Upper lobe of left lung (tissue), 6 donors: ENCODE data around the gene PDGFRB. TPM values are rescaled to one million over a fixed set of nuclear protein-coding genes. Genes with fewer than 3 reads are reported as not detected.

ENCODE experiments used
- ATAC-seq, 2 donors: fragments of 200-7000 bp; cut with Tn5 transposase; one replicate each; pipeline ENCODE4 v1.9.1; 2022; ENCODE audit warnings: mild to moderate bottlenecking in 2 of 2, moderate library complexity in 2 of 2; ENCODE audit not compliant: low FRiP score in 2 of 2
- DNase-seq, 2 donors: peaks; one replicate each; pipeline ENCODE4 v3.0.0-alpha.2; 2019 to 2020
- H3K27ac ChIP-seq, 4 donors: fragments of 200-600 bp; sonication (generic); one replicate each; pipeline ENCODE4 v1.5.1; 2016 to 2019
- H3K27me3 ChIP-seq, 4 donors: fragments of 200-600 bp; sonication (generic); one replicate each; pipeline ENCODE4 v1.5.1; 2017 to 2019
- H3K36me3 ChIP-seq, 4 donors: fragments of 200-600 bp; sonication (generic); one replicate each; pipeline ENCODE4 v1.5.1; 2016 to 2019
- H3K4me1 ChIP-seq, 4 donors: fragments of 200-600 bp; sonication (generic); one replicate each; pipeline ENCODE4 v1.5.1; 2018 to 2019
- H3K4me3 ChIP-seq, 4 donors: fragments of 200-600 bp; sonication (generic); one replicate each; pipeline ENCODE4 v1.5.1; 2017 to 2019; ENCODE audit warnings: mild to moderate bottlenecking in 2 of 4, moderate library complexity in 1 of 4
- H3K9me3 ChIP-seq, 4 donors: fragments of 200-600 bp; sonication (generic); one replicate each; pipeline ENCODE4 v1.5.1; 2018 to 2019
- EP300 ChIP-seq, 4 donors: sonication (generic); formaldehyde crosslinking; IDR thresholded peaks; one replicate each; pipeline ENCODE4 v1.5.1; 2017; ENCODE audit warnings: antibody characterized with exemption in 4 of 4, control low read depth in 2 of 4
- POLR2A ChIP-seq, 4 donors: fragments of 450-650 bp; IDR thresholded peaks; one replicate each; pipeline ENCODE4 v1.5.1; 2016 to 2017; ENCODE audit warnings: antibody characterized with exemption in 4 of 4, mild to moderate bottlenecking in 2 of 4
- POLR2AphosphoS5 ChIP-seq, 2 donors: sonication (generic); formaldehyde crosslinking; IDR thresholded peaks; one replicate each; pipeline ENCODE4 v1.5.1; 2017; ENCODE audit warnings: antibody characterized with exemption in 2 of 2
- WGBS, 2 donors: methylation state at CpG; one replicate each; pipeline ENCODE4 v1.1.5; 2017 to 2018; 5-methylcytosine and 5-hydroxymethylcytosine counted together
- total RNA-seq, 6 donors: library from RNA; depleted of rRNA in 4 of 6; stranded (reverse); fragments of >200 nt in 4 of 6; gene quantifications; one replicate each; pipeline versions ENCODE4 v1.1.0 to v1.2.1, GENCODE V29; 2016 to 2021
- TF ChIP-seq, protein P1 (sequence below), 6 experiments: fragments of 450-650 bp in 4 of 6; fragments of 200-600 bp in 2 of 6; sonication (generic) in 2 of 6; IDR thresholded peaks; one replicate each; pipeline ENCODE4 v1.5.1; 2016 to 2019; ENCODE audit warnings: antibody characterized with exemption in 6 of 6
- donor health status: DM: no; HTN: no; CAD: no; lungs with moderate emphysema.
- donor health status: DM: no; HTN: yes; CAD: no; lungs with severe emphysema.

PDGFRB gene
- total RNA-seq, 6 donors from 2014 or later, result 26.6 to 155 (median 81.5) TPM

DNA sequence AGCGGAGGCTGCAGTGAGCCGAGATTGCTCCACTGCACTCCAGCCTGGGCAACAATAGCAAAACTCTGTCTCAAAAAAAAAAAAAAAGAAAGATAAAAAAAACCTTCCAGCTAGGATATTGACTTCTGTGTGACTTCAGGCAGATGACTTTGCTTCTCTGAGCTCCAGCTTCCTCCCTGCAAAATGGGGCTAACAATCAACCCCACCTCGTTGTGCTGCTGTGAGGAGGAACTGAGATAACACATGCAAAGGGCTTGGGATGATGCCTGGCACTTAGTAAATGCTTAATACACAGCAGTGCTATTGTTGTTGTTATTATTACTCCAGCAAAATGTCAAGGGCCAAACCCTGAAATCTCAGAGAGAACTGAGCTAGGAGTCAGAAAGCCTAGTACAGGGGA is 7.4 kb upstream of the PDGFRB start:
- H3K9me3 ChIP-seq, result no peaks in the 10 kb centered on the region
- peaks cover 0 to 17% (median 7%) of the 10 kb centered on the region in 4 donors for H3K27me3 ChIP-seq
- WGBS, 2 donors, result 70 to 72% methylated on average over 3 of the region's 3 CpGs
- no peaks in the 10 kb centered on the region for H3K36me3 ChIP-seq
- peak overlapping the region in 2 of 4 donors; percentile 10 to 56 for H3K27ac ChIP-seq
- H3K4me1 ChIP-seq, result peaks cover 0 to 16% (median 2%) of the 10 kb centered on the region in 4 donors
- DNase-seq, result no peak
- TF ChIP-seq, protein P1, sequence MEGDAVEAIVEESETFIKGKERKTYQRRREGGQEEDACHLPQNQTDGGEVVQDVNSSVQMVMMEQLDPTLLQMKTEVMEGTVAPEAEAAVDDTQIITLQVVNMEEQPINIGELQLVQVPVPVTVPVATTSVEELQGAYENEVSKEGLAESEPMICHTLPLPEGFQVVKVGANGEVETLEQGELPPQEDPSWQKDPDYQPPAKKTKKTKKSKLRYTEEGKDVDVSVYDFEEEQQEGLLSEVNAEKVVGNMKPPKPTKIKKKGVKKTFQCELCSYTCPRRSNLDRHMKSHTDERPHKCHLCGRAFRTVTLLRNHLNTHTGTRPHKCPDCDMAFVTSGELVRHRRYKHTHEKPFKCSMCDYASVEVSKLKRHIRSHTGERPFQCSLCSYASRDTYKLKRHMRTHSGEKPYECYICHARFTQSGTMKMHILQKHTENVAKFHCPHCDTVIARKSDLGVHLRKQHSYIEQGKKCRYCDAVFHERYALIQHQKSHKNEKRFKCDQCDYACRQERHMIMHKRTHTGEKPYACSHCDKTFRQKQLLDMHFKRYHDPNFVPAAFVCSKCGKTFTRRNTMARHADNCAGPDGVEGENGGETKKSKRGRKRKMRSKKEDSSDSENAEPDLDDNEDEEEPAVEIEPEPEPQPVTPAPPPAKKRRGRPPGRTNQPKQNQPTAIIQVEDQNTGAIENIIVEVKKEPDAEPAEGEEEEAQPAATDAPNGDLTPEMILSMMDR (IDR thresholded peaks at IDR 0.05), result no peak
- TF ChIP-seq EP300 (IDR thresholded peaks at IDR 0.05) (no peak), POLR2AphosphoS5 (IDR thresholded peaks at IDR 0.05) (no peak), POLR2A (IDR thresholded peaks at IDR 0.05) (no peak)
- ATAC-seq, result no peak
- H3K4me3 ChIP-seq, result no peak overlapping the region

DNA sequence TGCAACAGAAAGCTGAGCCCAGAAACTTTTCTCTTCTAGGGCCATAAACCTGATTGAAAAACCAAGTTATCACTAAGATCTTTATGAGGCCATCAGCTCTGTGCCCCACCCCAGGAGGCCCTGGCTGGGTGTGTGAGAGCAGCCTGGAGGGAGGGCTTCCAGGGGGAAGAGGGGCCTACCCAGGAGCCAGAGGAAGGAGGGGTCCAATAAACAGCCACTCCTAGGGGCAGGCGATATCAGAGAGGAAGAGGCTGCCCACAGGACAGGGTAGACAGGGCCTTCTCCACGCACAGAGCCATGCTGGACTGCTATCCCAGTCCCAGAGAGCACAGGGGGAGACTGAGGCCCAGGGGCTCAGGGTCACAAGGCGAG is 6.5 kb upstream of the PDGFRB start:
- DNase-seq (no peak), ATAC-seq (no peak)
- Histone ChIP-seq H3K9me3 (no peaks in the 10 kb centered on the region), H3K36me3 (no peaks in the 10 kb centered on the region), H3K27me3 (peaks cover 0 to 10% (median 5%) of the 10 kb centered on the region in 4 donors), H3K4me3 (no peak overlapping the region), H3K4me1 (peaks cover 0 to 15% (median 2%) of the 10 kb centered on the region in 4 donors), H3K27ac (peak overlapping the region in 3 of 4 donors; percentile 30 to 71 (median 42))
- TF ChIP-seq POLR2A (IDR thresholded peaks at IDR 0.05), result no peak
- WGBS, 2 donors, result 84 to 90% methylated on average over 2 of the region's 3 CpGs

DNA sequence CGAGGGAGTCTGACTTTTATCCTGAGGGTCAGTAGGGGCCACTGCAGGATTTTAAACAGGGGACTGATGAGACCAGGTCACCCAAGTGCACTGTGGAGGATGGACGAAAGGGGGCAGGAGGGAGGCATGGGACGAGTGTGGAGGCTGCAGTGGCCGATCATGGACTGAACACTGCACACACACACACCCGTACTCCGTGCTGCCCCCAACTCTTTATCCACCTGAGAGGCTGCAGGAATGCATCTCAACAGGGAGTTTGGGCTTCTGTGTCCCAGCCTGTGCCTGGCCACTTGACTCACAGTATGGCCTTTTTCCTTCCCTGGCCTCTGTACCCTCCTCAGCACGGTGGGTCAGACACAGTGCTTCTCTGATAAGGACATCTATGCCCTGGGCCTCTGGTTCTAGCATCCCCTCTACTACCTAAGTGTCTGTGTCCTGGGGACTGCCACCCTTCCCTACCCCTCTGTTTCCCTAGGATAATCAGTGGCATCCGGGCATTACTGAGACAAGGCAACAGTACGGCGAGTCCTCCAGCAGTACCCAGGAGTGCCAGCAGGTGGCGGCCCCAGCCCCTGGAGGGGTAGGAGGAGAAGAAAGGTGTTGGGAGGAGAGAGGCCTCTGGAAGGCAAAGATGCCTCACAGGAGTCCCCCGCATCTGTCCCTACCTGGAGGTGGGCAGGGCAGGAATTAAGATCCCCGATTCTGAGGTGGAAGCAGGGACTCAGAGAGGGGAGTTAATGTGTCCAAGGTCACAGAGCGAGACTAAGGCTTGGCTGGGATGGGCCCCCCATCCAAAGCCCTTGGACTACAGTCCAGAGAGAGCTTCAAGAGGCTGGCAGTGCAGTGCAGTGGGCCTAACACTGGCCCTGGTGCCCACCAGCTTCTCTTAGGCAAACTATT is 5.8 kb upstream of the PDGFRB start:
- ATAC-seq (peak; percentile 70 to 84), DNase-seq (peak; percentile 59 to 96)
- Histone ChIP-seq H3K36me3 (no peaks in the 10 kb centered on the region), H3K9me3 (no peaks in the 10 kb centered on the region), H3K27ac (peak overlapping the region in 3 of 4 donors; percentile 42 to 91 (median 71)), H3K4me3 (no peak overlapping the region), H3K4me1 (peaks cover 0 to 9% (median 2%) of the 10 kb centered on the region in 4 donors), H3K27me3 (peaks cover 0 to 4% (median 2%) of the 10 kb centered on the region in 4 donors)
- TF ChIP-seq, protein P1 (IDR thresholded peaks at IDR 0.05), result peak; percentile 82 to 92 (median 90)
- TF ChIP-seq POLR2AphosphoS5 (IDR thresholded peaks at IDR 0.05), result no peak
- WGBS, 2 donors, result 49% methylated on average over 14 of the region's 14 CpGs

DNA sequence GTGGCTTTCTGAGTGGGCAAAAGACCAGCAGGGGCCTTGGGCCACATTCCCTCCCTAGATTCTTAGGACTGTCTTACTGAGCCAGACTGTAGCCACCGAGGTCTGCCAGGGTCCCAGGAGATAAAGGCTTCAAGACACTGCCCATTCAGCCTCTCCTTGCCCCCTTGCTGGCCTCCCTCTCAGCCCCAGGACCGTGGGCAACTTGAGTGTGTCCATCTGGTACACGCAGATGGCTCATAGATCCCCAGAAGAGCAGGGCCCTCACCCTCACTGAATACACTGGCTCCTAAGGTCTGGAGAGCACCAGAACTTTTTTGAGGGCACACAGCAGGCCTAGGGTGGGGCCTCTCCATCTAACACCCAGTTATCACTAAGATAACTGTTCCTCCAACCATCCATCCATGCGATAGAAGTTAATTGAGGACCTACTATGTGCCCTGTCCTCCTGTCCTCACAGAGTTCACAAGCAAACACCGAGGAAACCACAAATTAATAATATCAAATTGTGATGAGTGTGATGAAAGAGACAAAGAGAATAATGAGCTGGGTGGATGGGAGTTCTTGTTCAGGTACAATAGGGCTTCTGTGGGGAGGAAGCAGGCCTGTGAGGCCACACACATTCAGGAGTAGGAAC is 4.9 kb upstream of the PDGFRB start:
- DNase-seq (no peak), ATAC-seq (no peak)
- Histone ChIP-seq H3K9me3 (no peaks in the 10 kb centered on the region), H3K36me3 (no peaks in the 10 kb centered on the region), H3K4me1 (peaks cover 7 to 18% (median 10%) of the 10 kb centered on the region in 4 donors), H3K4me3 (no peak overlapping the region), H3K27me3 (no peaks in the 10 kb centered on the region), H3K27ac (peak overlapping the region; percentile 60 to 91 (median 71))
- TF ChIP-seq POLR2A (IDR thresholded peaks at IDR 0.05), result no peak
- TF ChIP-seq, protein P1 (IDR thresholded peaks at IDR 0.05), result no peak
- no peak for TF ChIP-seq POLR2AphosphoS5 (IDR thresholded peaks at IDR 0.05)
- no peak for TF ChIP-seq EP300 (IDR thresholded peaks at IDR 0.05)
- whole genome bisulfite sequencing, 2 donors, result 78 to 83% methylated on average over 2 to 4 of the region's 5 CpGs

DNA sequence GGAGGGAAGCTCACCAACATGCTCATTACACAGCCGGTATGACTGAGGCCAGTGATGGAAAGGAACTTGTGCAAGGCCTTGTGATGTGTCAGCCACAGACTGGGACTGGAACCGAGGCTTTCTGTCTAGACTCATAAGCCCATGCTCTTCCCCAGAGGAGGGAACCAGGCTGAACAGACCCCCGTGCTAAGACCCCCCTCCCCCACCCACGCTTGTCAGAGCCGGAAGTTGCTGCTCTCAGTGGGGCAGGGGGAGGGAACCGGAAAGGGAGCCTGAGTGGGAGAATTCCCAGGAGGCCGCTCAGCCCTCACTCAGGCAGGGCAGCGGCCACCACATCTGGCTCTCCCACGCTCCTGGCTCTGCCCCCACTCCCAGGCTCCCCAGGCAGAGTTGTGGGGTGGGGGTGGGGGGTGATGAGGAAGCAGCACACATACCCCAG is 4.1 kb upstream of the PDGFRB start:
- peak in 1 of 2 donors; percentile 11 for ATAC-seq
- 28 to 44% methylated on average over 4 to 9 of the region's 9 CpGs for WGBS, 2 donors
- DNase-seq, result no peak
- Histone ChIP-seq H3K9me3 (no peaks in the 10 kb centered on the region), H3K36me3 (no peaks in the 10 kb centered on the region), H3K27ac (peak overlapping the region; percentile 60 to 91 (median 73)), H3K27me3 (no peaks in the 10 kb centered on the region), H3K4me3 (no peak overlapping the region), H3K4me1 (peaks cover 8 to 21% (median 12%) of the 10 kb centered on the region in 4 donors)
- TF ChIP-seq EP300 (IDR thresholded peaks at IDR 0.05) (peak in 1 of 4 donors; percentile 58), POLR2A (IDR thresholded peaks at IDR 0.05) (no peak), POLR2AphosphoS5 (IDR thresholded peaks at IDR 0.05) (peak in 1 of 2 donors; percentile 14)
